Epithelial cell of proximal tubule (primary cell): ENCODE data around the gene RARRES2. TPM values are rescaled to one million over a fixed set of nuclear protein-coding genes. Genes with fewer than 3 reads are reported as not detected.
A peak's percentile ranks its signal among the peaks of the same experiment; 100 is the strongest.

Source experiments
- DNase-seq: peaks from one replicate; pipeline ENCODE4 v3.0.0-alpha.2; 2011; ENCODE audit warnings: low read depth
- H3K4me3 ChIP-seq: 2 replicates; pipeline ENCODE4 v1.5.1; 2011; ENCODE audit warnings: low read depth, mild to moderate bottlenecking, low read length
- CTCF ChIP-seq: conservative IDR thresholded peaks from 2 replicates; pipeline ENCODE4 v1.5.1; 2012; ENCODE audit warnings: low read depth, mild to moderate bottlenecking, low read length
- total RNA-seq: library from RNA; depleted of rRNA; stranded (reverse); fragments of >200 nt; gene quantifications from 2 replicates; pipeline ENCODE4 v1.2.3, GENCODE V29; 2015

The RARRES2 gene
- total RNA-seq, 1 donor from 2014 or later, result 9.1 TPM

- peak overlapping the region; percentile 64 for H3K4me3 ChIP-seq
- DNase-seq, result no peak
- no peak for TF ChIP-seq CTCF
Observed at GRCh38 chr7:150367677-150368095, 26.3 kb upstream of the RARRES2 start.

DNA sequence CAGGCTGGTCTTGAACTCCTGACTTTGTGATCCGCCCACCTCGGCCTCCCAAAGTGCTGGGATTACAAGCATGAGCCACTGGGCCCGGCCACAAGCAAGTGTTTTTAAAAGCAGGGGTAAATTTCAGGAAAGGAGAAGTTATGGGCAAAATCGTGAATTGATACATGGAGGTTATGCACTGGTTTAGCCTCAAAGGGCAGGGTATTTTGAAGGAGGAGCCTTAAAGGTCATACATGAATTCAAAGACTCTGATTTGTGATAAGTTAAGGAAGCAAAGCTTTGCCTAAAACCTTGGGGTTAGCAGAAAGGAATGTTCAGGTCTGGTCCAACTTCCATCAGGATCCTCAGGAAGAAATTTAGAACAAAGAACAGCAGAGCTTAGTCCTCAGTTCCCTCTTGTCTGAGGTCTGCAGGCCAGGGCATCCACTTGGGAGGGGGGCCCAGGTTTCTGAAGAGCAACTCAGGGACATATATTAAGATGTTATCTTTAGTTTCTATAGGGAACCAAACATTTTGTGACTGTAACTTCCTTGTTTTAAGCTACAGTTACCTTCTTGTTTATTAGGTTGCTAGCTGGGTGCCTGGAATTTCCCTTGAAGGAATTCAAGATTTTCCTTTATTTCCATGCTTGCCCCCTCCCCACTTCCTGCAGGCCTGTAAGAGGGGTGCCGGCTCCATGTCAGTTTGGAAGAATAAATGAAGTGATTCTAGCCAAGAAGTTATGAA lies 24.4 kb upstream of the RARRES2 start:
- TF ChIP-seq CTCF, result no peak
- DNase-seq, result no peak
- H3K4me3 ChIP-seq, result no peak overlapping the region

- TF ChIP-seq CTCF, result no peak
- no peak overlapping the region for H3K4me3 ChIP-seq
- DNase-seq, result no peak
Observed at GRCh38 chr7:150365194-150365593, 23.8 kb upstream of the RARRES2 start.

- no peak for DNase-seq
- no peak for TF ChIP-seq CTCF
- H3K4me3 ChIP-seq, result no peak overlapping the region
Observed at GRCh38 chr7:150363872-150364271, 22.4 kb upstream of the RARRES2 start.

DNA sequence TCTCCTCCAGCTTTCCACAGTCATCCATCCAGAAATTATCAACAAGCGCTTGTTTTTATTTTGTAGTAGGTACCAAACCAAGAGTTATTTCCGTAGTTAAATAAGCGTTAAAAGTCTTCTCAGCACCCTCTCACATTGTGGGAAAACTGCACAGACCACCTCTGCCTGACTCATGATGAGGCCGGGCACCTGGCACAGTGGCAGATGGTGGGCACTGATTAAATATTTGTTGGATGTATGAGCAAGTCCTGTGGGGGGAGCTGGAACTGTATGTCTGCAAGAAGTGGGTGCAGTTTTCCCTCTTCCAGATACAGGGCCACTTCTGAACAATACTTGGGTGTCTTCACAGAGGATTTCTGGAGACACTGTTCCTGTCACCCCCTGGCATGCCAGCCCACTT lies 21.9 kb upstream of the RARRES2 start:
- TF ChIP-seq CTCF, result no peak
- no peak for DNase-seq
- H3K4me3 ChIP-seq, result no peak overlapping the region

GRCh38 chr7:150361807-150362621 lies 20.6 kb upstream of the RARRES2 start:
- no peak for TF ChIP-seq CTCF
- DNase-seq, result no peak
- no peak overlapping the region for H3K4me3 ChIP-seq
